DOHH2 (cell line): ENCODE data around the gene GPRASP1.
"Not testable (repeated sequence)": the region's sequence is repeated elsewhere in the genome, so short reads cannot be mapped to it uniquely, and the experiment has no call there.

Source experiments
- H3F3A ChIP-seq: fragments of 200-600 bp; sonication (generic), shearing (Covaris generic); 2 replicates; pipeline ENCODE4 v1.6.0; 2016; ENCODE audit warnings: antibody characterized with exemption, mild to moderate bottlenecking; ENCODE audit not compliant: control insufficient read depth, insufficient read depth
- H3K27ac ChIP-seq: fragments of 200-600 bp; sonication (generic); 2 replicates; pipeline ENCODE4 v1.5.1; 2014; ENCODE audit warnings: low read depth, mild to moderate bottlenecking, low read length, moderate library complexity
- H3K27me3 ChIP-seq: fragments of 200-600 bp; sonication (generic); 2 replicates; pipeline ENCODE4 v1.6.1; 2014; ENCODE audit warnings: mild to moderate bottlenecking, low read length, mixed read lengths; ENCODE audit not compliant: control insufficient read depth
- H3K36me3 ChIP-seq: fragments of 200-600 bp; sonication (generic); 2 replicates; pipeline ENCODE4 v1.6.1; 2014; ENCODE audit warnings: mild to moderate bottlenecking, low read length, moderate library complexity, mixed read lengths; ENCODE audit not compliant: control insufficient read depth
- H3K4me1 ChIP-seq: fragments of 200-600 bp; sonication (generic); 2 replicates; pipeline ENCODE4 v1.6.1; 2014; ENCODE audit warnings: mild to moderate bottlenecking, low read length, mixed read lengths; ENCODE audit not compliant: control insufficient read depth
- H3K4me2 ChIP-seq: fragments of 200-600 bp; sonication (generic); 2 replicates; pipeline ENCODE4 v1.6.0; 2014; ENCODE audit warnings: mild to moderate bottlenecking, low read length, moderate library complexity
- H3K4me3 ChIP-seq: fragments of 200-600 bp; sonication (generic); 2 replicates; pipeline ENCODE4 v1.5.1; 2014; ENCODE audit warnings: mild to moderate bottlenecking, low read length, mixed read lengths
- H3K79me2 ChIP-seq: fragments of 200-600 bp; sonication (generic); 2 replicates; pipeline ENCODE4 v1.6.1; 2014; ENCODE audit warnings: mild to moderate bottlenecking, low read length, mixed read lengths; ENCODE audit not compliant: control insufficient read depth
- H3K9me2 ChIP-seq: fragments of 200-600 bp; sonication (generic); replicated peaks from 2 replicates; pipeline ENCODE4 v1.6.1; 2014; ENCODE audit warnings: mild to moderate bottlenecking, low read length, mixed read lengths; ENCODE audit not compliant: control insufficient read depth
- H3K9me3 ChIP-seq: fragments of 200-600 bp; sonication (generic); 2 replicates; pipeline ENCODE4 v1.6.1; 2014; ENCODE audit warnings: antibody characterized with exemption, low read length, mixed read lengths; ENCODE audit not compliant: control insufficient read depth, insufficient read depth
- H4K20me1 ChIP-seq: fragments of 200-600 bp; sonication (generic); 2 replicates; pipeline ENCODE4 v1.6.0; 2014; ENCODE audit warnings: low read depth, mild to moderate bottlenecking, antibody characterized with exemption, low read length, moderate library complexity; ENCODE audit not compliant: control insufficient read depth, insufficient read depth
- CTCF ChIP-seq: fragments of 200-600 bp; sonication (generic); IDR thresholded peaks from one replicate; pipeline ENCODE4 v1.5.1; 2014; ENCODE audit warnings: antibody characterized with exemption, mild to moderate bottlenecking, low read depth, low read length; ENCODE audit not compliant: poor library complexity, severe bottlenecking
- EZH2phosphoT487 ChIP-seq: fragments of 200-600 bp; sonication (generic); IDR thresholded peaks from 2 replicates; pipeline ENCODE4 v1.6.1; 2017; ENCODE audit warnings: borderline replicate concordance, mild to moderate bottlenecking, antibody characterized with exemption, low read length, moderate library complexity, mixed read lengths

The GPRASP1 gene

GRCh38 chrX:102659790-102660757 lies 8.8 kb downstream of the GPRASP1 start:
- Histone ChIP-seq H3K27me3 (no peaks in the 10 kb centered on the region), H3K9me3 (no peaks in the 10 kb centered on the region), H3F3A (no peaks in the 10 kb centered on the region), H3K4me3 (peak overlapping the region; percentile 49), H3K4me1 (no peaks in the 10 kb centered on the region), H4K20me1 (no peaks in the 10 kb centered on the region), H3K36me3 (no peaks in the 10 kb centered on the region), H3K9me2 (no peaks in the 10 kb centered on the region), H3K4me2 (peak overlapping the region; percentile 41), H3K79me2 (no peaks in the 10 kb centered on the region), H3K27ac (no peak overlapping the region)
- no peak for TF ChIP-seq CTCF
- no peak for TF ChIP-seq EZH2phosphoT487

- not testable (repeated sequence) for H3K9me3 ChIP-seq, H3K4me2 ChIP-seq, H3K4me3 ChIP-seq, H3F3A ChIP-seq, H4K20me1 ChIP-seq, H3K36me3 ChIP-seq, H3K4me1 ChIP-seq, H3K79me2 ChIP-seq, H3K9me2 ChIP-seq, H3K27me3 ChIP-seq, H3K27ac ChIP-seq
Observed at GRCh38 chrX:102663820-102664219, 12.5 kb downstream of the GPRASP1 start.

- H3F3A ChIP-seq, H3K4me1 ChIP-seq, H3K4me2 ChIP-seq, H3K9me2 ChIP-seq, H4K20me1 ChIP-seq, H3K9me3 ChIP-seq, H3K36me3 ChIP-seq, H3K27ac ChIP-seq, H3K27me3 ChIP-seq, H3K79me2 ChIP-seq, H3K4me3 ChIP-seq: not testable (repeated sequence)
Observed at GRCh38 chrX:102667034-102667433, 15.8 kb downstream of the GPRASP1 start.

- H3K27me3 ChIP-seq: no peaks in the 10 kb centered on the region
- no peak overlapping the region for H3K4me2 ChIP-seq
- no peaks in the 10 kb centered on the region for H3K9me3 ChIP-seq
- no peaks in the 10 kb centered on the region for H3K79me2 ChIP-seq
- TF ChIP-seq EZH2phosphoT487: no peak
- TF ChIP-seq CTCF: no peak
- no peaks in the 10 kb centered on the region for H4K20me1 ChIP-seq
- H3F3A ChIP-seq: no peaks in the 10 kb centered on the region
- no peaks in the 10 kb centered on the region for H3K4me1 ChIP-seq
- H3K36me3 ChIP-seq: no peaks in the 10 kb centered on the region
- H3K4me3 ChIP-seq: no peak overlapping the region
- no peak overlapping the region for H3K27ac ChIP-seq
- H3K9me2 ChIP-seq: no peaks in the 10 kb centered on the region
Observed at GRCh38 chrX:102669526-102669925, 18.2 kb downstream of the GPRASP1 start.
